HG02759 (cell line): ENCODE data around the gene CDCA5.
A peak's percentile ranks its signal among the peaks of the same experiment; 100 is the strongest.

ENCODE experiments used
- ATAC-seq: cut with Tn5 transposase; IDR thresholded peaks from one replicate; pipeline ENCODE4 v1.9.1; 2021; ENCODE audit warnings: mild to moderate bottlenecking, moderate library complexity; ENCODE audit not compliant: unreplicated experiment

Gene CDCA5

GRCh38 chr11:65107751-65108468 lies 24.1 kb upstream of the CDCA5 start:
- ATAC-seq: no peak

DNA sequence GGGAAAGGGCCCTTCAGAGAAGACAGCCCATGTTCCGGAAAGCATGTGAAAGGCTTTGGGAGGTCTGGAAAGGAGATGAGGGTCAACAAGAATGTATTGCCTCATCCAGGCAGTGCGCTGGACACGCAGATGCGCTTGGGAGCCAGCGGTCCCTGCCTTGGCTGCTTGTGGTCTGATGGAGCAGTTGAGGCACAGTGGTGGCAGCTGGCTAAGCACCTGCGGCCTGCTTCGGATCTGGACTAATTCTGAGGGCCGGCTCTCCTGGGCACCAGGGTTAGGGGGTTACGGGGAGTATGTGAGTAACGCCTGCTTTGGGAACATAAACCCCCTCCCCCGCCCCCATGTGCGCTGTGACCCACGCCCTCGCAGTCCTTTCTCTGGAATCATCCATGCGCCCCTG lies 23.2 kb upstream of the CDCA5 start:
- no peak for ATAC-seq

DNA sequence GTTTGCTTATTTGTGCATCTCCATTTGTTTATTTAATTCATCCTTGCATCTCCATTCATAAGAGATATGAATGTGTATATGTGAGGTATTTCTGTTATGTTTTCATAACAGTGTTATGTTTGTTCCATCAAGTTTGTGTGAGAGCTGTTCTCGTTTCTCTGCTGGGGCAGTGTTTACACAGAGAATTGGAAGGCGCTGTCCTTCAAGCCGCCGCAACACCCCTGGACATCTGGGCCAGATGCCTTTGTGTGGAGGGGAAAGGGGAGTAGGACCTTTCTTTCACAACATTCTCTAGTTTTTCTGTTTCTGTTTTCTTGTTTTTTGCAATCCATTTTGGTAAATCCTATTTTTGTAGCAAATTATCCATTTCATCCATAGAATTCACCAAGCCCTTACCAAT lies 20.8 kb upstream of the CDCA5 start:
- no peak for ATAC-seq

DNA sequence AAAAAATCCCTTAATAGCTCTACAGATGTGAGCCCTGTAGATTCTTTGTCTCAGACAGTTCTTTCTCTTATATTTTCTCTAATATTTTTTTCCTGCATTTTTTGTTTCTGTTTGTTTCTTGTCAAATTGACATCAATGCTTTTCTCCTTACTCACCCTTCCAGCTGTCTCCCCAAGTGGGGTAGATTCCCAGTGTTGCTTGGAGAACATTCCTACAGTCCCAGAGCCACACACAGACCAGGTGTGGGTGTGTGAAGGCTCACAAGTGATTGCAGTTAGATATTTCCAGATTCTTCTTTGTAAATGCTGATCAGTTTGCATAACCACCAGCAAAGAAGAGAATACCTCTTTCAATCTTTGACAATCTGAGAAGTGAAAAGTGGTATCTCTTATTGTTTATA lies 19.6 kb upstream of the CDCA5 start:
- ATAC-seq: no peak

DNA sequence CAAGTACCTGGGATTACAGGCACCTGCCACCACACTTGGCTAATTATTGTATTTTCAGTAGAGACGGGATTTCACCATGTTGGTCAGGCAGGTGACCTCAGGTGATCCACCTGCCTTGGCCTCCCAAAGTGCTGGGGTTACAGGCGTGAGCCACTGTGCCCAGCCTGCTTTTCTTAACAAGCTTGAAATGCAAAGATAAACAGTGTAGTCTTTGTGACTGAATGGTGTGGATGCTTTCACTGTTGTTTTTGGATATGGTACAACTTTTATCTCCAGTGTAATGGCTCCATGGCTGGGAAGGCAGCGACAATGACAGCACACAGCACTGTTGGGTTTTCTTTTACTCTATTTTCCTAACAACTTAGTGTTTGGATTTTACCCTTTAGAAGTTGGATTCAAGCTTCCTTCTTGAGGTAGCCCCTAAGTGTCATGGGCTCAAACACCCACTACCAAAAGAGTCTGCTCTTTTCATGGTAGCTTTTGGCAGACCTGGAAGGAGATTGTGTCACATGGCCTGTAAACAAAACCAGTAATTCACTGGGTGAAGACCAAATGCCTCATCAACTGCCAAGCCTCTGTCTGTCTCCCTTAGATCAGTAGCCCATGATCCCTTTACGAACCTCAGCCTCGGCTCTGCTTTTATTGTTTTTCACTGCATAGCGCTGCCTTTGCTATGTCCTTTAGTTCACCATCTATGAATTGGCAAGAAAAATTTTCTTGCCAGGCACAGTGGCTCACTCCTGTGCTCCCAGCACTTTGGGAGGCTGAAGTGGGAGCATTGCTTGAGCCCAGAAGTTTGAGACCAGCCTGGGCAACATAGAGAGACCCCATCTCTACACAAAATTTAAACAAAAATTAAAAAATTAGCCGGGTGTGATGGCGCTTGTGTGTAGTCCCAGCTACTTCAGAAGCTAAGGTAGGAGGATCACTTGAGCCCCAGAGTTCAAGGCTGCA lies 18.6 kb upstream of the CDCA5 start:
- no peak for ATAC-seq

GRCh38 chr11:65100674-65101350 lies 17.0 kb upstream of the CDCA5 start:
- ATAC-seq: no peak

- no peak for ATAC-seq
These were observed 13.1 kb upstream of the CDCA5 start for GRCh38 chr11:65096926-65097325.

- peak; percentile 85 for ATAC-seq
These were observed 12.3 kb upstream of the CDCA5 start, which contains the start of gene VPS51 for GRCh38 chr11:65095974-65096806. VPS51 (plus strand) TSS chr11:65096214; CDS start chr11:65096251, 37 bp downstream.

- no peak for ATAC-seq
These were observed 11.6 kb upstream of the CDCA5 start for GRCh38 chr11:65095427-65095826.

DNA sequence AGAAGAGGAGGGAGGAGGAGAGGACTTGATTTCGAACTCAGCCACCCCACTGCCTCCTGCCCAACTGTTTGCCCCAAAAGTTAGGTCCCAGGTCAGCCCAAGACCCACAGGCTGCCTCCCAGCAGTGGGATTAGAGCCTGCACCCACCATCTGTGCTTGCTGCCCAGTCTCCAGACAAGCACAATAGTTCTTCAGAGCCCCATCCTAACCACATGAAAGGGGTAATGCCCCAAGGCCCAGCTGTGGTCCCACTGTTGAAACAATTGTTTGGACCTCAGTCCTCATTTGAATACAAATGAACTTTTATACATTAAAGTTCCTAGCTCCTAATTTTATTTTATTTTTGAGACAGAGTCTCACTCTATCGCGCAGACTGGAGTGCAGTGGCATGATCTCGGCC lies 6.8 kb upstream of the CDCA5 start:
- no peak for ATAC-seq

DNA sequence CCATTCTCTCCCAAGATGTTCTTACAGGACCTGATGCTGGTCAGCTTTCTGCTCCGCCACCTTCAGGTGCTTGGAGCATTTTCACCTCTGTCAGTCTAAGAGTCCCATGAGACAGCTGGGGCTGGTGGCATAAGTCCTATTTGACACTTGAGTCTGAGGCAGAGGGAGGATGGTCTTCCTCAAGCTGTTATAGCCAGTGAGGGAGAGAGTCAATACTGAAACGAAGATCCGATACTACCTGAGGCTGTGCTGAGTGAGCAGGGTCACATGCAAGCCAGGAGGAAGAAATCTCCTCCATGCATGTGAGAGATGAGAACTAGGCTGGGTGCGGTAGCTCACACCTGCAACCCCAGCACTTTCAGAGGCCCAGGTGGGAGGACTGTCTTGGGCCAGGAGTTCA lies 5.8 kb upstream of the CDCA5 start:
- no peak for ATAC-seq

- no peak for ATAC-seq
These were observed 4.0 kb upstream of the CDCA5 start for GRCh38 chr11:65087827-65088226.

DNA sequence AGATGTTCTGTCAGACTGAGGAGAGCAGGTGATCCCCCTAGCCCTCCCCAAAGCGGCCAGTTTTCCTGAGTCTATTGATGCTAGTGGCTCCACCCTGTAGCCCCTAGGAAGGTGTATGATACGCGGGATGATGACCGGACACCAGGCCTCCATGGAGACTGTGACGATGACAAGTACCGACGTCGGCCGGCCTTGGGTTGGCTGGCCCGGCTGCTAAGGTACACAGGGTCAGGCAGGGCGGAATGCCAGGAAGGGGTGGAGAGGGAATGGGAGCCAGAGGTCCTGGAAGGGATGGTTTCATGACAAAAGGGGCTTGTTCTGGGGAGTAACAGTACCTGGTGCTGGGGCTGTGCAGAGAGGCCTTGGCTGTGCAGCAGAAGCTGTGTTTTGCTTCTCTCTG lies 3.4 kb upstream of the CDCA5 start:
- ATAC-seq: no peak

DNA sequence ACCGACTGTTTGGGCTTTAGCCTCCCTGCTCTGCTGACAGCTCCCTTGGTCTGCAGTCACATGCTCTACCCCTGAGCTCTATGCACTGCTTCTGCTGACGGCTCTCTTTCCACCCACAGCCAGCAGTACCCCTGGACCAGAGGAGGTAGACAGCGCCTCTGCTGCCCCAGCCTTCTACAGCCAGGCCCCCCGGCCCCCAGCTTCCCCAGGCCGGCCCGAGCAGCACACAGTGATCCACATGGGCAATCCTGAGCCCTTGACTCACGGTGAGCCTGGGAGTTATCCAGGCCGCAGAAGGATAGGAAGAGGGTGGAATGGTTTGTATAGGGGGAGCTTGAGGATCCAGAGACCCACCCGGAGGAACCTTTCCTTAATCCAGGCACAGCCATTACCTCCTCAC lies 3.0 kb upstream of the CDCA5 start:
- ATAC-seq: no peak

DNA sequence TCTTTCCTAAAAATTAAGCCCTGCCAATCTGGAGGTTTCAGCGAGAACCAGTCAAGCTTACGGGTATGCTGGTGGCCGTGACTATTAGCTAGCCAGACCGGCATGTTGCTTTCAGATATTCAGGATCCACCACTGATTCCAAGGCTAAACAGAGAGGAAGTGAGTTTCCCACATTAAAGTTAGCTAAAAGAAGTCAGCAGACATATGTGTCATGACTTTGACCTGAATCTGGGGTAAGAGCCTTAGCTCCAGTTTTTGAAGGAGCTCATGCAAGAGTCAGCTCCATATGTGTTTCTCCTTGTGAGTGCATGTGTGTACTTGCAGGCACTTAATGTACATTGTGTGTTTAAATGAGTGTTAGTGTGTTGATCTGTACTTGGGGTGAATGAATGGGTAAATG lies 1.6 kb upstream of the CDCA5 start:
- ATAC-seq: no peak

- no peak for ATAC-seq
These were observed 947 bp upstream of the CDCA5 start for GRCh38 chr11:65084598-65085375.

DNA sequence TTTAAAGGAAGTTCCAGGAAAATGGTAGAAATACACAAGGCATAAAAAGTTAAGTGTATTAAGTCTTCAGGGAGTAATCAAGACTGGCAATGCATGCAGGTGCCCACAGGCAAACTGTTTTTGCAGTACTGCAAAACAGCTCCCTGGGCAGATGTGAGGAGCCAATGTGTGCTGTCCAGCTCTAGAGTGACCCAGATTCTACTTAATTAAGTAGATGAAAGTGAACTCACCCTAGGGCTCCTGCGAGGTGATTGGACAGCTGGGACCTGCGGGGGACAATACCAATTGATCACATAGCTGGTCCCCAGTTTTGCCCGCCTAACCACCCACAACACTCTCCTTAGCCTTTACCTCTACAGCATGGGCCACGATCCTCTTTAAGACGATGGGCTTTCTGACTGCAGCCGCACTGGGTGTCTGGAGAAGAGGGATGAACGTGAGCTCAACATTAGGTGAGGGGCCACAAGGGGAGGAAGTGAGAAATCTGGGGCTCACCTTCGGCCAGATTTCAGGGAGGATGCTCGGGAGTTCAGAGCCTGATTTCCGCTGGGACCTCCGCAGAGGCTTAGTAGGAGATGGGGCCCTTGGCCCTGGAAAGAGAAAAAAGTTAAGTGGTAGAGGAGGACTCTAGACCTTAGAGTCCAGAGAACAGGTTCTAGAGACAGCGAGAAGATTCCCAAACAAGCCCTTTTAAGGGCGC lies 556 bp downstream of the CDCA5 start:
- peak; percentile 17 for ATAC-seq

DNA sequence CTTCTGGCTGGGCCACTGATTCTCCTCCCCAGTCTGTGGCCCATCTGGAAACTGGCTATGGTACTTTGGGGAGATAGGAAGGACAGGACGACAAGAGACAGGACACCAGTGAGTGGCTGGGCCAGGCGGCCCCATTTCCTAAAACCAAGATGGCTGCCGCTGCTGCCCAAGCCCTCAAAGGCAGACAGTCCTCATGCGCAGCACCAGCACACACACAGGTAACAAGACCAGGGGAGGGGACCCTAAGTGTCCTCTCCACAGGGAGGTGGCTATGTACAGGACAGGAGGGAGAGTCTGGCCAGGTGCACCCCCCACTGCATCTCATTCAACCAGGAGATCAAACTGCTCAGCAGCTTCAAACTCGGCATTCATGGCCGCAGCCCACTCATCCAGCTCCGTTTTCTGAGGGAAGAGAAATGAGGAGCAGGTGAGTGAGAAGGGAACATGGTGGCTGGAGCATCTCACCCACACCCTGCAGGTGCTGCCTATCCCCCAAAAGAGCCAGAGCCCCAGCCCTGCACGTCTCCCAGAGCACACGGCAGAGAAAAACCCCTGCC lies 5.0 kb downstream of the CDCA5 start:
- ATAC-seq: no peak

GRCh38 chr11:65078151-65078550 lies 5.7 kb downstream of the CDCA5 start:
- no peak for ATAC-seq
